Esophagus muscularis mucosa (tissue), 4 donors: Measurements from ENCODE around the gene EXOC3L1. TPM values are rescaled to one million over a fixed set of nuclear protein-coding genes. Genes with fewer than 3 reads are reported as not detected.

Source experiments
- DNase-seq: peaks from one replicate; pipeline ENCODE4 v3.0.0-alpha.2; 2017; ENCODE audit errors: extremely low spot score
- H3K27ac ChIP-seq, 4 donors: fragments of 200-600 bp; sonication (generic); replicated peaks in 1 of 4; 1 replicate in 3 of 4; 2 replicates in 1 of 4; pipeline ENCODE4 v1.5.1; 2016 to 2019; ENCODE audit warnings: mild to moderate bottlenecking in 1 of 4
- H3K27me3 ChIP-seq, 4 donors: fragments of 200-600 bp; sonication (generic); one replicate each; pipeline versions ENCODE4 v1.5.1 to v1.6.0; 2016 to 2019
- H3K36me3 ChIP-seq, 4 donors: fragments of 200-600 bp; sonication (generic); one replicate each; pipeline ENCODE4 v1.5.1; 2016 to 2019
- H3K4me1 ChIP-seq, 4 donors: fragments of 200-600 bp; sonication (generic); one replicate each; pipeline ENCODE4 v1.5.1; 2016 to 2019
- H3K4me3 ChIP-seq, 4 donors: fragments of 200-600 bp; sonication (generic); 1 replicate in 2 of 4; 2 replicates in 2 of 4; pipeline ENCODE4 v1.5.1; 2016 to 2019; ENCODE audit warnings: mild to moderate bottlenecking in 4 of 4, moderate library complexity in 1 of 4
- H3K9me3 ChIP-seq, 4 donors: fragments of 200-600 bp; sonication (generic); 1 replicate in 3 of 4; 2 replicates in 1 of 4; pipeline ENCODE4 v1.5.1; 2016 to 2019
- EP300 ChIP-seq: sonication (generic); formaldehyde crosslinking; IDR thresholded peaks from one replicate; pipeline ENCODE4 v1.6.1; 2017; ENCODE audit warnings: antibody characterized with exemption
- POLR2A ChIP-seq: fragments of 450-650 bp; IDR thresholded peaks from one replicate; pipeline ENCODE4 v1.6.1; 2017; ENCODE audit warnings: antibody characterized with exemption, moderate library complexity, mild to moderate bottlenecking, low read depth
- POLR2AphosphoS5 ChIP-seq, 2 donors: sonication (generic); formaldehyde crosslinking; IDR thresholded peaks; one replicate each; pipeline ENCODE4 v1.6.1; 2017; ENCODE audit warnings: antibody characterized with exemption in 2 of 2
- WGBS: methylation state at CpG from one replicate; pipeline ENCODE4 v1.1.5; 2018; 5-methylcytosine and 5-hydroxymethylcytosine counted together
- intact Hi-C: fragments of 100-400 bp; cut with DNase I; formaldehyde crosslinking; loops from one replicate; pipeline ENCODE4 v1.15.1; 2023
- total RNA-seq, 4 donors: library from RNA; depleted of rRNA; stranded (reverse); fragments of >200 nt; gene quantifications; one replicate each; pipeline versions ENCODE4 v1.1.0 to v1.2.1, GENCODE V29; 2016
- TF ChIP-seq, protein P1 (sequence below), 3 experiments: fragments of 200-600 bp in 2 of 3; fragments of 450-650 bp in 1 of 3; sonication (generic) in 2 of 3; IDR thresholded peaks; one replicate each; pipeline ENCODE4 v1.5.1; 2017 to 2019; ENCODE audit warnings: antibody characterized with exemption in 3 of 3, mild to moderate bottlenecking in 2 of 3, moderate library complexity in 1 of 3

The EXOC3L1 gene
- total RNA-seq, 4 donors from 2014 or later = 1.2 to 4.0 (median 2.1) TPM

DNA sequence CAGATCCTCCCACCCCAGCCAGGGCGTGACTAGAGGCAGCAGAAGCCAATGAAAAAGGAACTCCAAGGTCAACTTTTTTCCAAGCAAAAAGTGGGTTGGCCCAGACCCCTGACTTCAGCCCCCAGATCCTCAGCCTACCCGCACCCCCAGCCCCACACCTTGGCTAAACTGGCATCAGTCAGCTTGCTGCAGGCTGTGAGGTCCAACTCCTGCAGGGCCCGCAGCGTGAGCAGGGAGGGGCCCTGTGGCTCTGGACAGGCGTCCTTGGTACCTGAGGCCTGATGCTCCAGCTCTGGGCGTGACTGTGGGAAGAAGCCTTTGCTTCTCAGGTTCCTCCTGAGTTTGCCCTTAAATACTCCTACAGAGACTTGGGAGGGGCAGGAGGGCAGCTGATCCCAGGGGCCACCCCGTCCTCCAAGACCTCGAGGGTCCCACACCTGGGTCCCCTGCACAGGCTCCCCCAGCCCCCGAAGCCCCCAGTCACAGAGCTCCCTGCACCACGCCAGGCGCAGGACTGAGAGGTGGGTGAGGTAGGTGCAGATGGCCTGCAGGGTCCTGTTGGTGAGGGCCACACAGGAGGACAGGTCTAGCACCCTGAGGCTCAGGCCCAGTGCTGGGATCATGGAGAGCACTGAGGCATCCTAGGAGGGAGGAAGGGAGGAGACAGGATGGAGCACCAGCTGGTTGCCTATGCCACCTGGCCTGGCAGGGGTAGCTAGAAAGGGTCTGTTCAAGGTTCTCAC is 18.4 kb upstream of the EXOC3L1 start:
- Histone ChIP-seq H3K27ac (no peak overlapping the region), H3K27me3 (no peaks in the 10 kb centered on the region), H3K36me3 (peaks cover 2 to 44% (median 17%) of the 10 kb centered on the region in 4 donors), H3K4me3 (no peak overlapping the region), H3K4me1 (peaks cover 0 to 3% (median under 1%) of the 10 kb centered on the region in 4 donors), H3K9me3 (no peaks in the 10 kb centered on the region)
- no peak for TF ChIP-seq POLR2A
- TF ChIP-seq EP300 = no peak
- no peak for TF ChIP-seq POLR2AphosphoS5 (IDR thresholded peaks at IDR 0.05)
- TF ChIP-seq, protein P1, sequence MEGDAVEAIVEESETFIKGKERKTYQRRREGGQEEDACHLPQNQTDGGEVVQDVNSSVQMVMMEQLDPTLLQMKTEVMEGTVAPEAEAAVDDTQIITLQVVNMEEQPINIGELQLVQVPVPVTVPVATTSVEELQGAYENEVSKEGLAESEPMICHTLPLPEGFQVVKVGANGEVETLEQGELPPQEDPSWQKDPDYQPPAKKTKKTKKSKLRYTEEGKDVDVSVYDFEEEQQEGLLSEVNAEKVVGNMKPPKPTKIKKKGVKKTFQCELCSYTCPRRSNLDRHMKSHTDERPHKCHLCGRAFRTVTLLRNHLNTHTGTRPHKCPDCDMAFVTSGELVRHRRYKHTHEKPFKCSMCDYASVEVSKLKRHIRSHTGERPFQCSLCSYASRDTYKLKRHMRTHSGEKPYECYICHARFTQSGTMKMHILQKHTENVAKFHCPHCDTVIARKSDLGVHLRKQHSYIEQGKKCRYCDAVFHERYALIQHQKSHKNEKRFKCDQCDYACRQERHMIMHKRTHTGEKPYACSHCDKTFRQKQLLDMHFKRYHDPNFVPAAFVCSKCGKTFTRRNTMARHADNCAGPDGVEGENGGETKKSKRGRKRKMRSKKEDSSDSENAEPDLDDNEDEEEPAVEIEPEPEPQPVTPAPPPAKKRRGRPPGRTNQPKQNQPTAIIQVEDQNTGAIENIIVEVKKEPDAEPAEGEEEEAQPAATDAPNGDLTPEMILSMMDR (IDR thresholded peaks at IDR 0.05) = no peak
- no peak for DNase-seq
- 83% methylated on average over 2 of the region's 11 CpGs for WGBS
- intact Hi-C loops = no loop called here

DNA sequence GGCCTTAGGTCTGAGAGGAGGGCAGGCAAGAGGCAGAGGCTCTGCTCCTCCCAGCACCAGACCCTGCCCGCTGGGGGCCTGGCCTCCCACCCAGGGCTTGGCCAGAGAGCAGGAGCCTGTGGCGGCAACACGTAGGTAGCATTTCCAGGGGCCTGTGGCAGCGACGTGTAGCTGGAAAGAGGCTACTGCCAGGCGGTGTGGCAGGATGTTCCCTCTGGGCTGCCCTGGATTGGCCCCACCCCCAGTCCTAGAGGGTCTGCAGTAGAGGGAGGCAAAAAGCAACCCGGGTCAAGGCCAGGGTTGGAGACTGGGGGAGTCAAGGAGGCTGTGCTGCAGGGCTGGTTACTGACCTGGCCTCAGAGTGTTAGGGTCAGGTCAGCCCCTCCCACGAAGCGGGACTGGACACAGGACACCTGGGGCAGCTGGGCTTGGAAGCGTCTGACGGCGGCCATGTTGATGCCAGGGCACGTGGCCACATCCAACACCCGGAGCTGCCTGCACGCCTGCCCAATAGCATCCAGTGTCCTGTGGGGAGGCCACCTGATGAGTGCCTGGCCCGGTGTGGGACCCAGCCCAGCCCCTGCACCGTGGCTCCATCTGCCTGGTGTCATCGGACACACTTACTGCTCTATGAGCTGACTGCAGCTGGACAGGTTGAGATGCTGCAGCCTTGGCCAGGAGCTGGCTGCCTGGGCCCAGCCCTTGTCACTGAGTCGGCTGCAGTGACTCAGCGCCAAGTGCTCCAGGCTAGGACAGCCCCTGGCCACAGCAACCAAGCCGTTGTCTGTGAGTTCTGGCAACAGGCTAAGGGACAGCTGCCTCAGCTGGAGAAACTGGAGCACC is 17.5 kb upstream of the EXOC3L1 start:
- Histone ChIP-seq H3K4me1 (no peaks in the 10 kb centered on the region), H3K9me3 (no peaks in the 10 kb centered on the region), H3K27me3 (no peaks in the 10 kb centered on the region), H3K4me3 (no peak overlapping the region), H3K27ac (no peak overlapping the region), H3K36me3 (peaks cover 7 to 52% (median 26%) of the 10 kb centered on the region in 4 donors)
- DNase-seq = no peak
- intact Hi-C loops = no loop called here
- no CpG with 5 or more reads among the region's 21 CpGs for WGBS
- TF ChIP-seq POLR2AphosphoS5 (IDR thresholded peaks at IDR 0.05) = no peak
- TF ChIP-seq POLR2A = no peak
- TF ChIP-seq EP300 = no peak
- TF ChIP-seq, protein P1 (IDR thresholded peaks at IDR 0.05) = no peak

DNA sequence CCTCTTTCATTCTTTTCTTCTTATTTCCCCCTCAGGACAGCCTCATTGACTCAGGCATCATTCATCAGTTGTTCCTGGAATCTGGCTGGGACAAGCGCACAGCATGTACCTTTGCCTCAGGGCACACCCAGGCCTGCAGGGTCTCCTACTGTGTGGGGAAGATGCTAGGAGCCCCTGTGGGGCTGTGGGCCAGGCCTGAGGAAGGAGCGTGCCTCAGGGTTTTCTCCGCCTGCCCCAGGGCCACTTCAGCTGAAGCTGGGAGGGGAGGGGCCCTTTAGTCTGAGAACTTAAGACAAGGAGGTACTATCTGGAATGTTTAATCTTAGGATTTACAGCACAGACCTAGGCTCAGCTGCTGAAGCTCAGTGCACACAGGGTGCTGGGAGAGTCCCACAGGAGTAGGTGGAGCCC is 16.9 kb upstream of the EXOC3L1 start:
- H3K4me3 ChIP-seq = no peak overlapping the region
- no peaks in the 10 kb centered on the region for H3K9me3 ChIP-seq
- H3K27ac ChIP-seq = no peak overlapping the region
- TF ChIP-seq, protein P1 (IDR thresholded peaks at IDR 0.05) = no peak
- TF ChIP-seq EP300 = no peak
- TF ChIP-seq POLR2A = no peak
- TF ChIP-seq POLR2AphosphoS5 (IDR thresholded peaks at IDR 0.05) = no peak
- no peak for DNase-seq
- H3K27me3 ChIP-seq = no peaks in the 10 kb centered on the region
- WGBS = 90% methylated on average over 3 of the region's 3 CpGs
- intact Hi-C loops = no loop called here
- H3K36me3 ChIP-seq = peaks cover 7 to 59% (median 32%) of the 10 kb centered on the region in 4 donors
- no peaks in the 10 kb centered on the region for H3K4me1 ChIP-seq

DNA sequence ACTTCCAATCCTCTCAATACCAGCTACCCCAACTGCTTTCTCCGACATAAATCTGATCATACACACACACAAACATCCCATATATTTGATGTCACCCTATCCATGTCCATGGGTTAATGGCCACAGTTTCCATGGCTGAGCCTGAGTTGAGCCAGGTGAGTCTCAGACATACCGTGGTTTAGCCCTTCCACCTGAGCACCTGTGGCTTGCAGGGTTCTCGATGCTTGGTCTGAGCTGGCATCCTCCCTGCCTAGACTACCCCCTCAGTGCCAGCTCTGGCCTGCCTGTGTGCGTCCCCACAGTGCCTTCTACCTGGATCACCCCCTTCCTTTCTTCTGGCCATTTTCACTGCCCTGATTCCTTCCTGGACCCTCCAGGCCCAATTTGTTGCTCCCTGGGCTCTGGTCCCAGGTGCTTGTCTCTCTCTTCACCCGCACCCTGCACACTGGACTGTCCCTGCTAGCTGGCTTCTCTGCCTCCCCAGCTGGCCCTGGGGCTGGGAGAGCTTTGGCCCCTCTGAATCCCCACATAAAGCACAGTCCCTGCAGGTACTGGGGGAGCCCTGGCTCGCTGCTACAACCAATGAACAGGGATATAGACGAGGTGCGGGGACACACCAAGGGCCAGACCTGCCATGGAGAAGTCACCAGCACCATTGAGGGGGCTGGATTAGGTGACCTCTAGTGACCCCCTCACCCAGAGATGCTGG is 16.3 kb upstream of the EXOC3L1 start:
- H3K36me3 ChIP-seq = peaks cover 7 to 60% (median 37%) of the 10 kb centered on the region in 4 donors
- WGBS = 94% methylated on average over 8 of the region's 8 CpGs

More for the DNA sequence above, 16.3 kb upstream of the EXOC3L1 start:
- Histone ChIP-seq H3K27ac (no peak overlapping the region), H3K4me3 (no peak overlapping the region), H3K4me1 (no peaks in the 10 kb centered on the region), H3K27me3 (no peaks in the 10 kb centered on the region), H3K9me3 (no peaks in the 10 kb centered on the region)
- intact Hi-C loops = no loop called here
- no peak for TF ChIP-seq EP300
- no peak for TF ChIP-seq POLR2AphosphoS5 (IDR thresholded peaks at IDR 0.05)
- no peak for TF ChIP-seq POLR2A
- TF ChIP-seq, protein P1 (IDR thresholded peaks at IDR 0.05) = no peak
- no peak for DNase-seq
